ENCODE results near the gene SMIM1.

DNA sequence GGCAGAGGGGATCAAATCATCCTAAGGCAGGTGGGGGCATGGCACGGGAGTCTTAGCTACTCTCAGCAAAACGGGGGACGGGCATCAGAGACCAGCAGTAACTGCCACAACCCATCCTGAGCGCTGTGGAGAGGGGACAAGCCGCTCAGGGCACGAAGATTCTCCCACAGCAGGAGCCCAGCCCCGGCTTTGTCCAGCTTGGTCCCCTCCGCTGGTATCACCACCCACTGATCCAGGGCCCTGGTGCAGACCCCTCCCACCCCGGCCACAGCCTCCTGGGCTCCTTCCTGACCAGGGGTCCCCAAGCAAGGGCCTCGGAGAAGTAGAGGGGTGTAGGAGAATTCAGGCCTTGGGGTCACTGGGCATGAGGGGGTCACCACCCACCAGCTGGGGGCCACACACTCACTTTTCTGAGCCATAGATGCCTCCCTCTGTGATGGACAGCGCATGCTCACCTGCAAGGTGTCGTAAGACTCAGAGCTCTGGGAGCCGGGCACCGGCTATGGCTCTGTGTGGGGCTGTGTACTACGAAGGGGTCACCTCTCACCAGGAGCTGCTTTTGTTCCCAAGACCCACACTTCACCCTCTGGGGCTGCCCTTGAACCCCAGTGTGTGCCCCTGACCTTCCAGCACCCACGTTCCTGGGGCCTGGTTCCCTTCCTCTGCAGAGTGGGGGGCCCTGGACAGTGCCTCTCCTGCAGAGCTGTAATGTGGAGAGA, 2.3 kb upstream of the SMIM1 start:
- TF ChIP-seq POLR2AphosphoS5 (IDR thresholded peaks at IDR 0.05) (no peak), POLR2A (IDR thresholded peaks at IDR 0.05) (no peak)
- TF ChIP-seq, protein P1, sequence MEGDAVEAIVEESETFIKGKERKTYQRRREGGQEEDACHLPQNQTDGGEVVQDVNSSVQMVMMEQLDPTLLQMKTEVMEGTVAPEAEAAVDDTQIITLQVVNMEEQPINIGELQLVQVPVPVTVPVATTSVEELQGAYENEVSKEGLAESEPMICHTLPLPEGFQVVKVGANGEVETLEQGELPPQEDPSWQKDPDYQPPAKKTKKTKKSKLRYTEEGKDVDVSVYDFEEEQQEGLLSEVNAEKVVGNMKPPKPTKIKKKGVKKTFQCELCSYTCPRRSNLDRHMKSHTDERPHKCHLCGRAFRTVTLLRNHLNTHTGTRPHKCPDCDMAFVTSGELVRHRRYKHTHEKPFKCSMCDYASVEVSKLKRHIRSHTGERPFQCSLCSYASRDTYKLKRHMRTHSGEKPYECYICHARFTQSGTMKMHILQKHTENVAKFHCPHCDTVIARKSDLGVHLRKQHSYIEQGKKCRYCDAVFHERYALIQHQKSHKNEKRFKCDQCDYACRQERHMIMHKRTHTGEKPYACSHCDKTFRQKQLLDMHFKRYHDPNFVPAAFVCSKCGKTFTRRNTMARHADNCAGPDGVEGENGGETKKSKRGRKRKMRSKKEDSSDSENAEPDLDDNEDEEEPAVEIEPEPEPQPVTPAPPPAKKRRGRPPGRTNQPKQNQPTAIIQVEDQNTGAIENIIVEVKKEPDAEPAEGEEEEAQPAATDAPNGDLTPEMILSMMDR (IDR thresholded peaks at IDR 0.05): no peak
